Astrocyte (in vitro differentiated cells and primary cell): ENCODE data around the gene ATP2C1. TPM values are rescaled to one million over a fixed set of nuclear protein-coding genes. Genes with fewer than 3 reads are reported as not detected.
A peak's percentile ranks its signal among the peaks of the same experiment; 100 is the strongest.

Experiments used
- DNase-seq: peaks from one replicate; pipeline ENCODE4 v3.0.0-alpha.2; 2010; ENCODE audit warnings: low read depth
- FAIRE-seq: peaks from 2 replicates; lab custom pipeline; 2011; peaks lifted over from hg19 to GRCh38; lab: Jason Lieb, UNC
- H2AFZ ChIP-seq: 2 replicates; pipeline ENCODE4 v1.6.0; 2012; ENCODE audit warnings: low read depth, low read length, inconsistent platforms
- H3K27ac ChIP-seq: 2 replicates; pipeline ENCODE4 v1.5.1; 2011; ENCODE audit warnings: low read depth, low read length, inconsistent platforms
- H3K27me3 ChIP-seq: 2 replicates; pipeline ENCODE4 v1.6.0; 2011; ENCODE audit warnings: low read length, inconsistent platforms; ENCODE audit not compliant: insufficient read depth
- H3K36me3 ChIP-seq: 2 replicates; pipeline ENCODE4 v1.5.1; 2011; ENCODE audit warnings: low read length, inconsistent platforms; ENCODE audit not compliant: insufficient read depth
- H3K4me1 ChIP-seq: 2 replicates; pipeline ENCODE4 v1.5.1; 2011; ENCODE audit warnings: low read length, inconsistent platforms; ENCODE audit not compliant: insufficient read depth
- H3K4me2 ChIP-seq: 2 replicates; pipeline ENCODE4 v1.6.0; 2012; ENCODE audit warnings: low read length, inconsistent platforms
- H3K4me3 ChIP-seq: 2 replicates; pipeline ENCODE4 v1.5.1; 2011; ENCODE audit warnings: low read depth, mild to moderate bottlenecking, low read length, inconsistent platforms; ENCODE audit not compliant: insufficient read depth
- H3K79me2 ChIP-seq: 2 replicates; pipeline ENCODE4 v1.6.0; 2012; ENCODE audit warnings: mild to moderate bottlenecking, low read length, inconsistent platforms; ENCODE audit not compliant: insufficient read depth
- H3K9ac ChIP-seq: 2 replicates; pipeline ENCODE4 v1.6.0; 2012; ENCODE audit warnings: mild to moderate bottlenecking, low read length, inconsistent platforms
- H3K9me3 ChIP-seq: 2 replicates; pipeline ENCODE4 v1.5.1; 2012; ENCODE audit warnings: low read depth, mild to moderate bottlenecking, low read length, inconsistent platforms; ENCODE audit not compliant: insufficient read depth
- H4K20me1 ChIP-seq: 2 replicates; pipeline ENCODE4 v1.6.0; 2012; ENCODE audit warnings: low read length, inconsistent platforms; ENCODE audit not compliant: insufficient read depth
- H3K27ac Mint-ChIP-seq: one replicate; pipeline ENCODE4 v1.8.0; 2021; ENCODE audit warnings: mild to moderate bottlenecking, mixed read lengths; ENCODE audit not compliant: unreplicated experiment
- H3K27me3 Mint-ChIP-seq: one replicate; pipeline ENCODE4 v1.8.0; 2021; ENCODE audit warnings: low read depth, mixed read lengths; ENCODE audit not compliant: unreplicated experiment
- H3K36me3 Mint-ChIP-seq: one replicate; pipeline ENCODE4 v1.8.0; 2021; ENCODE audit warnings: low read depth, mixed read lengths; ENCODE audit not compliant: unreplicated experiment
- H3K4me1 Mint-ChIP-seq: one replicate; pipeline ENCODE4 v1.8.0; 2021; ENCODE audit warnings: low read depth, mixed read lengths; ENCODE audit not compliant: unreplicated experiment
- H3K4me3 Mint-ChIP-seq: one replicate; pipeline ENCODE4 v1.8.0; 2021; ENCODE audit warnings: mild to moderate bottlenecking, moderate library complexity, mixed read lengths; ENCODE audit not compliant: unreplicated experiment
- H3K9me3 Mint-ChIP-seq: one replicate; pipeline ENCODE4 v1.8.0; 2021; ENCODE audit warnings: mild to moderate bottlenecking, mixed read lengths; ENCODE audit not compliant: unreplicated experiment
- CTCF ChIP-seq: IDR thresholded peaks from 2 replicates; pipeline ENCODE4 v1.5.1; 2011; ENCODE audit warnings: low read depth, mild to moderate bottlenecking, inconsistent platforms, low read length, moderate library complexity; ENCODE audit not compliant: insufficient read depth
- EZH2 ChIP-seq: IDR thresholded peaks from 2 replicates; pipeline ENCODE4 v1.6.1; 2012; ENCODE audit warnings: mild to moderate bottlenecking, low read length, inconsistent platforms; ENCODE audit not compliant: insufficient read depth
- total RNA-seq: library from RNA; stranded (reverse); gene quantifications from 2 replicates; pipeline ENCODE4 v1.2.1, GENCODE V29; 2021

Gene ATP2C1
- total RNA-seq, 1 donor from 2014 or later, result 132 TPM

GRCh38 chr3:131001071-131001470 is 107.2 kb downstream of the ATP2C1 start:
- Mint-ChIP-seq H3K4me3 (no peak overlapping the region), H3K36me3 (no peaks in the 10 kb centered on the region), H3K9me3 (no peaks in the 10 kb centered on the region), H3K4me1 (peaks cover 28% of the 10 kb centered on the region), H3K27ac (peak overlapping the region; percentile 95), H3K27me3 (no peaks in the 10 kb centered on the region)
- Histone ChIP-seq H3K9me3 (no peaks in the 10 kb centered on the region), H2AFZ (no peak overlapping the region), H3K9ac (no peak overlapping the region), H3K79me2 (peaks cover 8% of the 10 kb centered on the region), H3K27ac (no peak overlapping the region), H3K4me1 (no peaks in the 10 kb centered on the region), H3K4me2 (no peak overlapping the region), H3K36me3 (peaks cover 33% of the 10 kb centered on the region), H3K4me3 (no peak overlapping the region), H4K20me1 (no peaks in the 10 kb centered on the region), H3K27me3 (no peaks in the 10 kb centered on the region)
- no peak for FAIRE-seq
- DNase-seq, result no peak
- no peak for TF ChIP-seq CTCF
- no peak for TF ChIP-seq EZH2

GRCh38 chr3:131004603-131005002 is 110.7 kb downstream of the ATP2C1 start:
- Histone ChIP-seq H3K36me3 (peaks cover 15% of the 10 kb centered on the region), H3K79me2 (peaks cover 8% of the 10 kb centered on the region), H3K9ac (no peak overlapping the region), H3K27ac (no peak overlapping the region), H3K9me3 (no peaks in the 10 kb centered on the region), H3K27me3 (no peaks in the 10 kb centered on the region), H2AFZ (no peak overlapping the region), H3K4me3 (no peak overlapping the region), H4K20me1 (peaks cover 3% of the 10 kb centered on the region), H3K4me2 (no peak overlapping the region), H3K4me1 (no peaks in the 10 kb centered on the region)
- H3K27ac Mint-ChIP-seq, result no peak overlapping the region
- no peaks in the 10 kb centered on the region for H3K9me3 Mint-ChIP-seq
- no peak for TF ChIP-seq CTCF
- no peak for TF ChIP-seq EZH2
- no peak overlapping the region for H3K4me3 Mint-ChIP-seq
- H3K4me1 Mint-ChIP-seq, result peaks cover 28% of the 10 kb centered on the region
- no peak for DNase-seq
- H3K36me3 Mint-ChIP-seq, result peaks cover 2% of the 10 kb centered on the region
- no peaks in the 10 kb centered on the region for H3K27me3 Mint-ChIP-seq
- FAIRE-seq, result no peak

GRCh38 chr3:131007256-131007655 is 113.4 kb downstream of the ATP2C1 start:
- Histone ChIP-seq H3K79me2 (peaks cover 8% of the 10 kb centered on the region), H3K4me2 (no peak overlapping the region), H3K27ac (no peak overlapping the region), H3K36me3 (peaks cover 13% of the 10 kb centered on the region), H3K9ac (no peak overlapping the region), H3K4me3 (no peak overlapping the region), H3K27me3 (no peaks in the 10 kb centered on the region), H2AFZ (no peak overlapping the region), H4K20me1 (peaks cover 3% of the 10 kb centered on the region), H3K9me3 (no peaks in the 10 kb centered on the region), H3K4me1 (no peaks in the 10 kb centered on the region)
- TF ChIP-seq EZH2 (no peak), CTCF (no peak)
- H3K36me3 Mint-ChIP-seq, result peaks cover 10% of the 10 kb centered on the region
- DNase-seq (peak; percentile 28), FAIRE-seq (no peak)
- H3K27ac Mint-ChIP-seq, result no peak overlapping the region
- H3K27me3 Mint-ChIP-seq, result no peaks in the 10 kb centered on the region
- no peak overlapping the region for H3K4me3 Mint-ChIP-seq
- H3K9me3 Mint-ChIP-seq, result no peaks in the 10 kb centered on the region
- peaks cover 21% of the 10 kb centered on the region for H3K4me1 Mint-ChIP-seq
